DMS 273 (cell line): ENCODE data around the gene PRIM2.
"Not testable (repeated sequence)": the region's sequence is repeated elsewhere in the genome, so short reads cannot be mapped to it uniquely, and the experiment has no call there.

Experiments used
- DNase-seq: peaks from one replicate; lab custom pipeline; 2025; ENCODE audit not compliant: unreplicated experiment; lab: John Stamatoyannopoulos, UW

The PRIM2 gene

DNA sequence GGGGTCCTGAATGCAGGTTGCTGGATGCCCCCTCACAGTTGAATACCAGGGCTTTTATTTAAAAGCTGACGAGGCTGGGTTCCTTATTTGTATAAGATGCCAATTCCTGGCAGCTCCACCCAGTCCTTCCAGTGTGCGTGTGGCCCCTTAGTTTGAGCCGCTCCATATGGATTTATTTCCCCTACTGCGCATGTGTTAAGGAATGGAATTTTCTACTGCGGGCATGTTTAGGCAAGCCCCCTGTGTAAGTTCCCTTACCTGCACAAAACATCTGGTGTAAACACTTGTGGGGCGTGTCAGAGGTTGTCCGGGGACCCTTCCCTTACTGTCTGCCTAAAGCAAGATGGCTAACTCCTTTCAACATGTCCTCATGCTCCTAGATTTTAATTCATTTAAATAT lies 174.4 kb downstream of the PRIM2 start:
- peak; percentile 74 for DNase-seq

DNA sequence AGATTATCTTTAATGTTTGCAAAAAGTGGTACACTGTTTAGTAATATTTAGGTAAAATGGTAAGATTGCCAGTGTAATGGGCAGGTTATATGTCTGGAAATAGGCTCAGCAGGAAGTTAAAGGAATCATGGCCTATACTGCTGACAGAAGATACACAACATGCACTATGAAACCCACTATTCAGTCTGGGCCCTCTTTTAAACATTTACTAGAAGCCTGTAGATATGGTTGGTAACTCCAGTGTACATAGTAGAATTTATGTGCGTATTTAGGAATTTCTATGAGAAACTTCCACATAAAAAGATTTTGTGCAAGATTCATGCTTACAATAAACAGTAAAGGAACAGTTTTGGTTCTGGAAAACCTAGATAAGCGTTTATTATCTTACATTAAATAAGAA lies 178.8 kb downstream of the PRIM2 start:
- not testable (repeated sequence) for DNase-seq

DNA sequence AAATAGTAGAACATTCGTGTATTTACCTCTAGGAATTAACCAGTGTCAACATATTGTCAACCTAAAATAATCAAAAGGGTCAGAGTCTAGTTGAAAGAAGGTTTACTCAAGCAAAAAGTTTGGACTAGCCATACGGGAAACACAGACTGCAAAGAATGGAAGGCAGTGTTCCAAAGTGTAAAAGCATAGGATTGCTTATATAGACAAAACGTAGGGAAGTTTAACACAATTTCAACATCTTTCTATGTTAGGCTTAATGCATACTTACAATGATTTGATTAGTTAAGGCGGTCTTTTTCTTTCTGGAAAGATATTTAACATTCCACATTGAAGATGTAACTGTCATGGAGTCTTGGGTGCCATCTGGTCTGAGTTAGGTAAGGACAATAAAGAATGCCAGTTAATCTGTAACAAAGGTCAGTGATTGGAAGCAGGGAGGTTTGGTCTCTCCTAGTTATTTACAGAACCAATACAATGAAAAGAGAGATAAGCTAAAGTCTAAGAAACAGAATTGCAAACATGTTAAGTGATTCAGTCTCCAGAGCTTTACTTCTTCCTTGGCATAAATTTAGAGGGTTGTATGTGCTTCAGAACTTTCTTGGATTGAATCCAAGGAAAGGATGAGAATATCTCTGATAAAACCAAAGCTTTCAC lies 183.1 kb downstream of the PRIM2 start:
- DNase-seq: peak; percentile 46

DNA sequence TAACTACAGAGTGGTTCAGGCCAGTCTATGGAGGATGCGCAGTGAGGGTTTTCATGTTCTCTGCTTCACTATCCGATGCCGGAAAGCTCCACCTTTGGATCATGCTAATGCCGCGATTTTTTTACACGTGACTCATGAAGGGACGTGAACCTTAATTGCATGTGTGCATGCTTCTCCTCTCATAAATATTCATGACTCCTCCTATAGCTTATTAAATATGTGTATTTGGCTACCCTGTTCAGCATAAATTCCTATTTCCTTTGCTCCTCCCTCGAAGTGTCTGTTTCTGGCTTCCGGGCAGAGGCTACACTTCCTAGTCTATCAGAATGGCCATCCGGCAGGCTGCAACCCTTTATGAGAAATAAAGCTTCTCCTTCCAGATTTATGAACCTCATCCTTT lies 185.0 kb downstream of the PRIM2 start:
- not testable (repeated sequence) for DNase-seq

DNA sequence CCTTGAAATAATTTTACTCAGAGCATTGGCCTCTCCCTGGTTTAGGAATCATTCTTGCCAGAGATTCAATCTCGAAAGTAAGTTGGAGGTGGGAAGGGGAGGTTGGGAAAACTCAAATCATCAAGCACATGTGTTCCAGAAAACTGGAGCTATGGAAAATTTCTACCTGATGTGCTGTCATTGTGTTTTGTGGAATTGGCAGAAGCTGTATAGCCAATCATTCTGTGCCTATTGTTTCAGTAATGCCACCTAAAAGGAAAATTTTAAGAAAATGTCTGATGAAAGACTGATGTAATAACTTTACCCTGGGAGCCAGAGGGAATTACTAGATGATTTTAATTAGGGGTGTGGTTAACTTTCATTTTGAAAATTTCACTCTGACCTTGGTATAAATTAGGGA lies 187.8 kb downstream of the PRIM2 start:
- peak; percentile 34 for DNase-seq

DNA sequence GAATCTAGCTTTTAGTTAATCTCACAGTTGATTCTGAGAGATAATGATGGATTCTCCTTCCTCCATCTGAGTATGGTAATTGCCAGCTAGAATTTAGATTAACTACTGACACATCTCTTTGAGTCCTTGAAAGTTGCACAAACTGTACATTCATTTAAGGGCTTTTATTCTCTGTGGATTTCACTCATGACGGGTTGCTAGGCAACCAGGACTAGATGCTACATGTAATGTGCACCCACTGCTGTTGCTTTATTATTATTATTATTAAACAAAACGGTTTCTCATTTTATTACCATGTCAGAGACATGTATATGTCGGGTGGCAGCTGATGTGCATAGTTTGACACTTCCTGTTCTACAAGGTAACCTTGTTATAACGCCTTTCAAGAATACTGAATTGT lies 193.0 kb downstream of the PRIM2 start:
- DNase-seq: not testable (repeated sequence)

DNA sequence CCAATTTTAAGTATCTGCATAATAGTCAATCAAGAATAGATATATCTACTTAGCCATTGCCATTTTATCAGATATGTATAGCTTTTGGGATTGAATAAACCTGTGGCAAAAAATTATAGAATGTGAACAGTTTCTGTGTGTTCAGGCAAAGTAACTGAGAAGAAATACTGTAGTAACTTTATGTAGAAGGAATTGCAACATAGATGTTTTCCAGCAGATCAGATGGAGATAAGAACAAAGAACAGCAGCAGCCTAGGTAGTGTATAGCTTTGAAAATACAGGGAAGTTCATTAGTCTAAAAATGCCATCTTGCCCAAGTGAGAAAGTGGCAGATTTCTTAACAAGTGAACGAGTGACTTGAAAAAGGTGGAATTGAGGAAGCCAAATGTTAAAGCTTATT lies 197.7 kb downstream of the PRIM2 start:
- not testable (repeated sequence) for DNase-seq

DNA sequence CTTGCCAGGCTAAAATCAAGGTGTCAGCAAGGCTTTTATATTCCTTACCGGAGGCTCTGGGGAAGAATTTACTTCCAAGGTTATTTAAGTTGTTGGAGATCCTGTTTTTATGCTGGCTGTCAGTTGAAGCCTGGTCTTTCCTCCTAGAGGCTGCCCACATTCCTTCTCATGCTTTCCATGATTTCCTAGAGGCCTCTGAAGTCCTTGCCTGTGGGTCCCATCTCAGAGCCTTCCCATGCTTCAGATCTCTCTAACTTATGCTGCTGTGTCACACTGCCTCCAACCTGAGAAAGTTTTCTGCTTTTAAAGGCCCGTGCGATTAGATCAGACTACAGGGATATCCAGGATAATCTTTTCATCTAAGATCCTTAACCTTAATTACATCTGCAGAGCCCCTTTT lies 198.4 kb downstream of the PRIM2 start:
- DNase-seq: not testable (repeated sequence)

DNA sequence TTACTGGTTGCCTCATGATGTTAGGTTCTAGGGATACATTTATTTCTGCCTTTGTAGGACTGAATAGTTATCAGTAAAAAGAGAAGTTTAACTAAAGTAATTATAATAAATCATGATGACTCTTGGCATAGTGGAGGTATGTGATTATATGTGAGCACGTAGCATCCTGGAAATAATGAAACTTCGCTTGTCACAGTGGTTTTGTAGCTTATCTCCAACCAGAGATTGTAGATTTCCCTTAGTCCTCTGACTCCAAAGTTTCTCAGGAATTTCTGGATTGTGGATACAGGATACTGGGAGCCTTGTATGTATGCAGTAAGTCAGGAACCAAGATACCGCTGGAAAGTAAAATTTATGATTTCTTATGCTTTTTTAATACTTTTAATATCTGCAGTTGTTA lies 199.3 kb downstream of the PRIM2 start:
- not testable (repeated sequence) for DNase-seq

DNA sequence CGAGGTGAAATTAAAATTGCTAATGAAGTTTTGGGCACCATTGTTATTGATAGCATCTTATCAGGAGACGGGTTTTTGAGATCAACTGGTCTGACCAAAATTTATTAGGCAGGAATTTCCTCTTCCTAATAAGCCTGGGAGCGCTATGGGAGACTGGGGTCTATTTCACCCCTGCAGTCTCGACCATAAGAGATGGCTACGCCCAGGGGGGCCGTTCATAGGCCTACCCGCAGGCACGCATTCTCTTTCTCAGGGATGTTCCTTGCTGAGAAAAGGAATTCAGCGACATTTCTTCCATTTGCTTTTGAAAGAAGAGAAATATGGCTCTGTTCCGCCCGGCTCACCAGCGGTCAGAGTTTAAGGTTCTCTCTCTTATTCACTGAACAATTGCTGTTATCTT lies 201.8 kb downstream of the PRIM2 start:
- not testable (repeated sequence) for DNase-seq

DNA sequence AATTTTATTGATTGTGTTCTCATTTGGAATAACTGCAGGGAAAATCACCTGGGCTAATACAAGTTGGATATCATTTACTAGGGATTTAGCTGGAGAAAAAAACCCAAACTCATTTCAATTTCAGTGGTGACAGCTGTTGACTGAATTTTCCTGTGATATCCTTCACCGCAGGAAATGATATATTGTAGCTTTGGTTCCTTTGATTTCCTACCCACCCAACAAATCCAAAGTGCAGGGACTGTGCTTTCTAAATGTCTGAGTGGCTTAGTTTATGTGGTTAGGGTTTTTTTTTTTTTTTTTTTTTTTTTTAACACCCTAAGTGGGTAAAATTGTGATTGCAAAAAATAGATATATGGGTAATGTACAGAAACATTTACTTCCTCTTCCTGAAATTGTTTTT lies 203.7 kb downstream of the PRIM2 start:
- DNase-seq: not testable (repeated sequence)

DNA sequence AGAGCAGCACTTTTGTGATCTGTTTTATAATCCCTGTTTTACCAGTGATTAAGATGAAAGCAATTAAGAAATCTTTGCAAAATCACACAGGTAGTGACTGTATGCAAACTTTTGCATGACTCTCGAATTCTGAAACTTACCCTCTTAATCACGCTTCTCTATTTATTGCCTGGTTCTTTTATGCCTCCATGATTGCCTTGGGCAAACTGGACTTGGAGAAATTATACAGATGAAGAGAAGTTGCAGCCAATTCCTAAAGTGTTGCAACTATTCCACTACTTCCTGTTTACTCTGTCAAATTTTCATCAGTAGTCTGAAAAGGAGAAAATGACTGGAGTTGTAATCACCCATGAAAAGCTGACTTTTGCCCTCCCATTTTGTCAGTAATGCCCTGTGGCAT lies 205.8 kb downstream of the PRIM2 start:
- not testable (repeated sequence) for DNase-seq

DNA sequence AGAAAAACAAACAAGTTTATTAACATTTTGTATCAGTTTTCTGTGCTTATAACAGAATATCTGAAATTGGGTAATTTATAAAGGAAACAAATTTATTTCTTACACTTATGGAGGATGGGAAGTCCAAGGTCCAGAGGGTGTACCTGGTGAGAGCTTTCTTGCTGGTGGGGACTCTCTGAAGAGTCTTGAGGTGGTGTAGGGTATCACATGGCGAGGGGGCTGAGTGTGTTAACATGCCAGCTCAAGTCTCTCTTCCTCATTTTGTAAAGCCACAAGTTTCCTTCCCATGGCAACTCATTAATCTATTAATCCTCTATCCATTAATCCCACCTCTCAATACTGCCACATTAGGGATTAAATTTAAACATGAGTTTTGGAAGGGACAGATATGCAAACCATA lies 212.3 kb downstream of the PRIM2 start:
- DNase-seq: not testable (repeated sequence)

DNA sequence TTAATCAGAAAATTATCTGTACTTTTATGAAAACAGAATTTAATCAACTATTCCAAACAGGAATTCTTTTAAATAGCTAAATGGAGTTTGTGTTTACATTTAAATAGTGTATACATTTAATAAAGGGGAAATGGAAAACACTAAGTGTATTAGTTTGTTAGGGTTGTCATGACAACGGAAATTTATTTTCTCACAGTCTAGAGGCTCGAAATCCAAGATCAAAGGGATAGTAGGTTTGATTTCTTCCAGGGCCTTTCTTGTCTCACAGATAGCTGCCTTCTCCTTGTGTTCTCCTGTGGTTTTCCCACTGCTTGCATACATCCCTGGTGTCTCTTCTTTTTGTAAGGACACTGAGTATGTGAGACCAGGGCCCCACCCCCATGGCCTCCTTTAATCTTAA lies 215.2 kb downstream of the PRIM2 start:
- not testable (repeated sequence) for DNase-seq

DNA sequence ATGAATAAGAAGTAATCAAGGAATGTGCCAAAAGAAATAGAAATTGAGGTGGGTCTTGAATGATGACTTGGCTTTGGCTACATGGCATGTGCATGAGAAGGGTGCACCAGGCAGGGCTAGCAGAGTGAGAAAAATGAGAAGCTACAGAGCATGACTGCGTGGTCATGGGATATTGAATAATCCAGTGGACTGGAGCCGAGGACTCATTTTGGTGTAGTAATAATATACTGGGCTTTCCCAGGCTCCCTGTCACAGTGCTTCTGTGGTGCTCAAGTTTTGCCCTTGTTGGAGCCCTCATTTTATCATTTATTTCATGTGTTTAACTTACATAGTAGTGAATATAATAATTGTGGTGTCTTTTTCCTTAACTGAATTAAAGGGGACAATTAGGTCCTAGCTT lies 217.7 kb downstream of the PRIM2 start:
- DNase-seq: not testable (repeated sequence)

DNA sequence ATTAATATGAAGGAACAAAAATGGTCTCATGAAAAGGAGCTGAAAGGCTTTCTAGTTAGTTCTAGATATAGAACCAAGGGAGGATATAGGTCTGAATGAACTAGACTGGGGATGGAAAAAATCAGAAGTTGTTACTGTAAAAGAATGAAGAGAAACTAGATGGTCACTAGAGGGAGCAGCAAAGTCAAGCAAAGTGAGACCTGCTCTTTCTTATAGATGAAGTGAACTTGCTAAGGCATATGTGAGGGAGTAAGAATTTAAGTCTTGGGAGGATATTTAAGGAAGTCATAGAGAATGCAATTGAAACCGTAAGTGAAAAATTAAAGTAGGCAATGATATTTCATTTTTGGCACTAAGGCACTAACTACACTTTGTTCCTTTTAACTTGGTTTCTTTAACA lies 218.6 kb downstream of the PRIM2 start:
- DNase-seq: peak; percentile 36

DNA sequence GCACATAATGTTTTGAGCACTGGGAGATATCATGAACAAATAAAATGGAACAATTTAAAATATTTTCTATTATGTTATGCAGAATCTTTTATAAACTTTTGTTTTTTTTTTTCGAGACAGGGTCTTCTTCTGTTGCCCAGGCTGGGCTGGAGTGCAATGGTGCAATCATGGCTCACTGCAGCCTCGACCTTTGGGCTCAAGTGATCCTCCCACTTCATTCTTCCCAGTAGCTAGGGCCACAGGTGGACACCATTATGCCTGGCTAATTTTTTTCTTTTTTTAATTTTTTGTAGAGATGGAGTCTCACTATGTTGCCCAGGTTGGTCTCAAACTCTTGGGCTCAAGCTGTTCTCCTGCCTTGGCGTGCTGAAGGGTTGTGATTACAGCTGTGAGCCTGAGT lies 220.5 kb downstream of the PRIM2 start:
- not testable (repeated sequence) for DNase-seq

DNA sequence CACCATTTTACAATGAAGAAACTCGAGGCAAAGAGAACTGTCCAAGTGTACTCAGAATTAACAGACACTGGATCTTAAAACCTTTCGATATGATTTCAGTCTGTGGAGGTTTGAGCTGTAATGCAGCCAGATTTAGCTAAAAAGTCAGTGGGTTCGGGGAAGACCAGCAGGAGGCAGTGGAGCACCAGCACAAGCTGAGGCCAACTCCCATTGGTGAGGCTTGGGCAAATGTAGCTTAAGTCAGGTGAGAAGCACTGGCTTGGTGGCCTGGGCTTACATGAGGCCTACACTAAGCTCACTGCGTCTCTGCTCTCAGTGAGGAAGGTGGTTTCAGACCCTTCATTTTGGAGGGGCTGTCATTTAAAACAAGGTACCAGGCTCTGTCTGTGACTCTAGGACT lies 234.5 kb downstream of the PRIM2 start:
- DNase-seq: not testable (repeated sequence)

DNA sequence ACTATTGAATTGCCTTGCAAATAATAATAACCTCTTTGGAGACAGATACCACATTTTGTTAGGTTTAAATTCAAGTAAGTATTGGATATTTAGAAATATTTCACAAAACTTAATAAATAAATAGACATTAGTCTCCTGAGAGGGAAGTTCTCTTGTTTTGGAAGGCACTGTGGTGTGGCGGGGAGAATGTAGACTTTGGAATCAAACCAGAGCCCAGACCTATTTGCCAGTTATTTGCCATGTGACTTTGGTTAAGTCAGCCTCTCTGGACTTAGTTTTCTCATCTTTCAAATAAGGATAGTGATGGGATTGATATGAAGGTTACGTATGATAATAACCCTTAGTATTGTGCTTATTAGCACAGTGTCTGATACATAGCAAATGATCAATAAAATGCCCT lies 240.4 kb downstream of the PRIM2 start:
- DNase-seq: not testable (repeated sequence)

DNA sequence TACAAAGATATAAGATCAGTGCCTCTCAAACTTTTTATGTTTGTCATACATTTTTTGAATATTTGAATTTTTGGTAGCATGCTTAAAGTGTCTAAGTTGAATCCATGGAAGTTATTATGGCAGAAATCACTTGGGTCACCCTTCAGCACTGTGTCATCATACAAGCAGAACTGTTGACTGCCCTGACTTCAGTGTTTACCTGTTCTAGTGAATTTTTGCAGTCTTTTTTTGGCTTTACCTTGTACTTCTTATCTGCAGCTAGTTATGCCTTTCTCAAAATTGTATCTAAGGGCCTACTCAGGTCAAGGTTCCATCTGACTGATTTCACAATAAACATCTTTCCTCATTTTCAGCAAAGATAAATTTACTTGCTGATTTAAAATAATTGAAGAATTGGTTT lies 241.7 kb downstream of the PRIM2 start:
- not testable (repeated sequence) for DNase-seq

DNA sequence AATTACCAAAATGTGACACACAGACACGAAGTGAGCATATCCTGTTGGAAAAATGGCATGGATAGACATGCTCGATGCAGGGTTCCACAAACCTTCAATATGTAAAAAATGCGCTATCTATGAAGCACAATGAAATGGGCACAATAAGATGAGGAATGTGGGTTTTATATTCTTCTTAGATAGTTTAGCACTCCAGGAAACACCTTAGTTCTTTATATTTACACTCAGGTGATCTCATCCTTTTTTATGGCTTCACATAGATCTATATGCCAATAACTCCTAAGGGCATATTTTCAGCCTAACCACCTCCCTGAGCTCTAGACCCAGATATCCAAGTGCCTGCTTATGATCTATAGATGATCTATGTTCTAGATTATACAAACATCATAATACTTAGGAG lies 244.8 kb downstream of the PRIM2 start:
- DNase-seq: not testable (repeated sequence)

DNA sequence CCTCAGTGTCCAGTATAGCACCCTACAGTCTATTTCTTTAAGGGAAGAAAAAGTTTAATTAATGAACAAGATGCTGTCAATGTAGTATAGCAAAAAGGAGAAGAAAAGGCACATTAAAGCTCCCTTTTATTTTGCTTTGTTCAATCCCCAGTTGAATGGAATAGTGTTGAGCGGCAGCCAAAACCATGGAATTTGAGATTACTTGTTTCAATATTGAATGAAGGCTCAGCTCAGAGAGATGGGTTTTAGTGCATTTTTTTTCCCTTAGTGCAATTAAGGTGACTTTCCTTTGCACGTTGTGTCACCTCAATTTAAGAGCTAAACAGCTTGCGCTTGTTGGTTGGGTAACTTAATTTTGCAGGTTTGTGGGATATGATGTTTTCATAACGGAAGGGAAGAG lies 254.7 kb downstream of the PRIM2 start:
- not testable (repeated sequence) for DNase-seq

DNA sequence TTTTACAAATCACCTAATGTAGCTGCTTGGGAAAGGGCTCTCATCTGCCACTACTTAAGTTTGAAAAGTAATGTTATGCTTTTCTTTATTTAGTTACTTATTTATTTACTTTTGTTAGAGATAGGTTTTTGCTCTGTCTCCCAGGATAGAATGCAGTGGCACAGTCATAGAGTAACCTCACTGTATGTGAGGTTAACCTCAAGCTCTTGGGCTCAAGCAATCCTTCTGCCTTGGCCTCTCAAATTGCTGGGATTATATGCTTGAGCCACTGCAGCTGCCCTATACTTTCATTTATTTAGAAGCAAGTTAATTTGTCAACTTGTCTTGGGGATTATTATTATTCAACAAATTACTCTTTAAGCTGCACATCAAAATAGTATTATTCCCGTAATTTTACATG lies 255.4 kb downstream of the PRIM2 start:
- not testable (repeated sequence) for DNase-seq
